Measurements from ENCODE around the gene LPCAT3. TPM values are rescaled to one million over a fixed set of nuclear protein-coding genes. Genes with fewer than 3 reads are reported as not detected.

The LPCAT3 gene
- total and polyA plus RNA-seq, 8 donors = 22.4 to 36.5 (median 32.0) TPM

GRCh38 chr12:6951551-6952120, 66.6 kb downstream of the LPCAT3 start:
- TF ChIP-seq CTCF (IDR thresholded peaks at IDR 0.05) = no peak
- H3K36me3 ChIP-seq = no peaks in the 10 kb centered on the region
- peak overlapping the region in 1 of 4 donors; percentile 38 for H3K4me3 ChIP-seq
- intact Hi-C loops (cut with DNase I) = no loop called here
- ATAC-seq = no peak
- DNase-seq = peak in 4 of 6 donors; percentile 18 to 73 (median 38)
- H3K9me3 ChIP-seq = no peaks in the 10 kb centered on the region
- H3K27me3 ChIP-seq = no peaks in the 10 kb centered on the region
- peak overlapping the region in 2 of 4 donors; percentile 17 to 53 for H3K27ac ChIP-seq
- peaks cover 0 to 3% (median 0%) of the 10 kb centered on the region in 3 donors for H3K4me1 ChIP-seq
- no peak for FAIRE-seq
- WGBS, 2 donors = 85 to 86% methylated on average over 20 of the region's 20 CpGs

GRCh38 chr12:6950811-6951540, 67.3 kb downstream of the LPCAT3 start, which contains the start of gene PTPN6:
Gene PTPN6 (plus strand): TSS chr12:6951356. CDS start chr12:6951513, 157 bp downstream.
- intact Hi-C loops (cut with DNase I) = no loop called here
- ATAC-seq = no peak
- 81 to 84% methylated on average over 24 to 25 of the region's 25 CpGs for WGBS, 2 donors
- no peak for TF ChIP-seq CTCF (IDR thresholded peaks at IDR 0.05)
- peaks cover under 1 to 5% (median 2%) of the 10 kb centered on the region in 3 donors for H3K4me1 ChIP-seq
- DNase-seq = peak in 4 of 6 donors; percentile 28 to 65 (median 62)
- H3K36me3 ChIP-seq = no peaks in the 10 kb centered on the region
- no peaks in the 10 kb centered on the region for H3K27me3 ChIP-seq
- H3K4me3 ChIP-seq = peak within 1 kb of the TSS in 1 of 4 donors; percentile 38
- peak within 1 kb of the TSS in 2 of 4 donors; percentile 17 to 53 for H3K27ac ChIP-seq
- FAIRE-seq = no peak
- H3K9me3 ChIP-seq = no peaks in the 10 kb centered on the region

GRCh38 chr12:6950401-6950801, 67.9 kb downstream of the LPCAT3 start:
- no peak for FAIRE-seq
- intact Hi-C loops (cut with DNase I) = no loop called here

GRCh38 chr12:6948873-6949594, 69.2 kb downstream of the LPCAT3 start:
- peak in 2 of 6 donors; percentile 19 to 52 for DNase-seq
- TF ChIP-seq CTCF (IDR thresholded peaks at IDR 0.05) = no peak
- FAIRE-seq = no peak
- peaks cover 10 to 17% (median 13%) of the 10 kb centered on the region in 3 donors for H3K4me1 ChIP-seq
- H3K9me3 ChIP-seq = no peaks in the 10 kb centered on the region
- H3K27me3 ChIP-seq = no peaks in the 10 kb centered on the region
- H3K36me3 ChIP-seq = no peaks in the 10 kb centered on the region
- no peak for ATAC-seq
- 77 to 80% methylated on average over 15 of the region's 15 CpGs for WGBS, 2 donors
- no peak overlapping the region for H3K4me3 ChIP-seq
- intact Hi-C loops (cut with DNase I) = loop anchor here in 1 of 3 donors (10.0 kb wide), 1 partner anchor 156 kb away; the partner anchor contains the start of gene C1RL
- peak overlapping the region in 2 of 4 donors; percentile 40 to 44 for H3K27ac ChIP-seq

More at GRCh38 chr12:6950401-6950801, 67.9 kb downstream of the LPCAT3 start:
- 95 to 96% methylated on average over 1 of the region's 1 CpG for WGBS, 2 donors
- H3K4me3 ChIP-seq = no peak overlapping the region
- no peak for TF ChIP-seq CTCF (IDR thresholded peaks at IDR 0.05)
- DNase-seq (peak in 3 of 6 donors; percentile 11 to 20 (median 17)), ATAC-seq (no peak)
- H3K4me1 ChIP-seq = peaks cover 6 to 10% (median 7%) of the 10 kb centered on the region in 3 donors
- no peaks in the 10 kb centered on the region for H3K36me3 ChIP-seq
- no peaks in the 10 kb centered on the region for H3K27me3 ChIP-seq
- H3K9me3 ChIP-seq = no peaks in the 10 kb centered on the region
- no peak overlapping the region for H3K27ac ChIP-seq
